Activated B cell treated with CpG ODN at 0.5 μM for 24 hours (primary cell): ENCODE data around the gene MED1. TPM values are rescaled to one million over a fixed set of nuclear protein-coding genes. Genes with fewer than 3 reads are reported as not detected.

Experiments
- ATAC-seq: fragments of 200-7000 bp; cut with Tn5 transposase; one replicate; pipeline ENCODE4 v1.10.0; 2021; ENCODE audit warnings: low read depth, mild to moderate bottlenecking, moderate library complexity
- CTCF ChIA-PET: fragments of 350-600 bp; sonication (Branson Sonifier 250); formaldehyde crosslinking; loops from one replicate; lab custom pipeline; 2021; ENCODE audit warnings: antibody characterized with exemption; lab: Charles Lee
- POLR2A ChIA-PET: fragments of 350-600 bp; sonication (Branson Sonifier 250); formaldehyde crosslinking; loops from one replicate; lab custom pipeline; 2021; ENCODE audit warnings: antibody characterized with exemption; lab: Charles Lee
- DNase-seq: peaks from one replicate; pipeline ENCODE4 v3.0.0; 2022
- H3K27ac Mint-ChIP-seq: one replicate; pipeline ENCODE4 v1.8.0; 2020; ENCODE audit warnings: mixed read lengths
- H3K27me3 Mint-ChIP-seq: one replicate; pipeline ENCODE4 v1.8.0; 2021; ENCODE audit warnings: mixed read lengths
- H3K36me3 Mint-ChIP-seq: one replicate; pipeline ENCODE4 v1.8.0; 2021; ENCODE audit warnings: low read depth, mixed read lengths
- H3K4me1 Mint-ChIP-seq: one replicate; pipeline ENCODE4 v1.8.0; 2021; ENCODE audit warnings: mixed read lengths
- H3K4me3 Mint-ChIP-seq: one replicate; pipeline ENCODE4 v1.8.0; 2020; ENCODE audit warnings: mild to moderate bottlenecking, mixed read lengths
- H3K9me3 Mint-ChIP-seq: one replicate; pipeline ENCODE4 v1.8.0; 2020; ENCODE audit warnings: mixed read lengths
- CTCF ChIP-seq: fragments of 200-600 bp; IDR thresholded peaks from one replicate; pipeline ENCODE4 v1.8.0; 2022; ENCODE audit warnings: antibody characterized with exemption, mild to moderate bottlenecking
- intact Hi-C: fragments of 100-400 bp; cut with micrococcal nuclease; formaldehyde crosslinking; loops from one replicate; pipeline ENCODE4 v1.15.1; 2024
- total RNA-seq: library from RNA; stranded (reverse); gene quantifications from 2 replicates; pipeline ENCODE4 v1.2.3, GENCODE V29; 2022

MED1 gene
- total RNA-seq, 1 donor from 2014 or later: 64.3 TPM

DNA sequence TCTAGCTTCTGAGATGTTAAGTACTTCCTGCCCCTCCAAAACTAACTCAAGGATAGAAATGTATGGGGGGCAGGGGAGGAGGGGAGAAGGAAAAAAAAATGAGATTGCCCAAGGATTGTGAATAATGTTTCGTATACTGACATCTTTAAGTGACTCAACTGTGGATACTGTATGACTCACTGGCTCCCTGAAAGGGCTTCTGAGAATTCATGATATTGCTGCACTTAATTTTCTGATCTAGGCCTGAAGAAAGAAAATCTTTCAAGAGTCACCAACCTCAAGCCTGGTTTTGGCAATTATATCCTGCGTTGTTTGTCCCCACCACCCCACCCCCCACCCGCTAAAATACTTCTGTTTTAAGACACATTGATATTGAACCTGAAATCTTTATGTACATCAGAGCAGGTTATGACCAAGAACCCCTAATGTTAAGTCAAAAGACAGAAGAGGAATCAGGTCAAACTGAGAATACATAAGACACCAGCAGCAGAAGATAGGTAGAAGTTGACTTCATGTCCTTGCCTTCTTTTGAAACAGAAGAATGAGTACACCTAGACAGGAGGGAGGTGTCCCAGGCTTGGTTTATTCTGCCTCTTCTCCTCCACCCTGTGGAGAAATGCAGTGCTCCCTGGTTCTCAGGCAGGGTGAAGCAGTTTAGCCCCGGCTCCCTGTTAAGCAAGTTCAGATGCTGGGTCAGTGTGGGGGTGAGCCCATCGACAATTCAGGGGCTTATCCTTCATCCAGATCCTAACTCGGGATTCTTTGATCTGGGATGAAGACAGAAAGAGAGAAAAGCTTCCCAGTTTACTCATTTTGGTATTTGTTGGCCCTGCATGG lies 46.3 kb downstream of the MED1 start:
- H3K27me3 Mint-ChIP-seq: no peaks in the 10 kb centered on the region
- H3K4me3 Mint-ChIP-seq: no peak overlapping the region
- ChIA-PET POLR2A (interaction anchor here (0.5 to 0.7 kb wide), 5 partner anchors 10 to 97 kb away, joined by 3 to 5 read pairs (median 3); no protein-coding TSS in a partner anchor), CTCF (no interaction called here)
- no peak for TF ChIP-seq CTCF
- intact Hi-C loops: loop anchor here (5.0 kb wide), 3 partner anchors 97 to 537 kb away; no protein-coding TSS in a partner anchor
- ATAC-seq: no peak
- no peak for DNase-seq
- peaks cover 41% of the 10 kb centered on the region for H3K36me3 Mint-ChIP-seq
- peak overlapping the region; percentile 16 for H3K27ac Mint-ChIP-seq
- no peaks in the 10 kb centered on the region for H3K9me3 Mint-ChIP-seq
- H3K4me1 Mint-ChIP-seq: peaks cover 17% of the 10 kb centered on the region

- peaks cover 24% of the 10 kb centered on the region for H3K36me3 Mint-ChIP-seq
- ChIA-PET CTCF (interaction anchor here (0.7 kb wide), 1 partner anchor 230 kb away, joined by 3 read pairs; no protein-coding TSS in a partner anchor), POLR2A (interaction anchor here (0.5 to 2.5 kb wide), 4 partner anchors 48 to 153 kb away, joined by 4 to 21 read pairs (median 7); partner anchors contain the start of genes CDK12 and MED1)
- no peak for DNase-seq
- H3K4me3 Mint-ChIP-seq: peak overlapping the region; percentile 63
- no peak for TF ChIP-seq CTCF
- H3K4me1 Mint-ChIP-seq: peaks cover 20% of the 10 kb centered on the region
- H3K27me3 Mint-ChIP-seq: no peaks in the 10 kb centered on the region
- H3K9me3 Mint-ChIP-seq: no peaks in the 10 kb centered on the region
- intact Hi-C loops: loop anchor here (1.0 to 5.0 kb wide), 5 partner anchors 48 to 536 kb away; partner anchors contain the start of genes CDK12 and MED1
- no peak for ATAC-seq
- H3K27ac Mint-ChIP-seq: peak overlapping the region; percentile 76
These were observed 48.0 kb downstream of the MED1 start for GRCh38 chr17:39402890-39403605.

DNA sequence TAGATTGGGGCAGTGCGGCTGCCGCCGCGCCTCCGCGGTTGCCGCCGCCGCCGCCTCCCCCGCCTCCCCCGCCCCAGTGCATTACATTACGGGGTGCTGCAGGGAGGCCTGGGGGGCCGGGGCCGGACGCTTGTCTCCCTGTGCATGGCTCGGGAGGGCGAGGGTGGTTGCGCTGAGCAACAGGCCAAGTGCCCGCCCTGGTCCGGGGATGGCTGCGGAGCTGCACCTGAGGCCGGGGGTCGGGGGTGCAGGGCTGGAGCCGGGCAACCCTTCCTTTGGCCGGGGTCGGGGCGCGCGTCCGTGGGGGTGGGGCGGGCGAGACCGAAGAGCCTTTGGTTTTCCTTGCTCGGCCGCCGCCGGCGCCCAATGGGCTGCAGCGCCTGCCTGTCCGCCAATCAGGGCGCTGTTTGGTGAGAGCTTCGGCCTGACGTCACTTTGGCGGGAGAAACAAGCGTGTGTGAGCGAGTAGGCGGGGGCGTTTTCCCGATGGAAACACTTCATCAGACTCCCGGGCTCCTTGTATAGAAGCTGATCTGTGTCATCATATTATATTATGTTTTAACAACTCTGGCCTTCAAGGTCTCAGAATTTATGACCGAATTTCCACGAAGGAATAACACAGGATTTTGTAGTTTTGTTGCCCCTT lies 48.7 kb downstream of the MED1 start:
- CTCF ChIA-PET: interaction anchor here (0.7 kb wide), 1 partner anchor 231 kb away, joined by 3 read pairs; no protein-coding TSS in a partner anchor
- Mint-ChIP-seq H3K4me1 (peaks cover 20% of the 10 kb centered on the region), H3K36me3 (peaks cover 17% of the 10 kb centered on the region), H3K27ac (peak overlapping the region; percentile 96), H3K9me3 (no peaks in the 10 kb centered on the region), H3K27me3 (no peaks in the 10 kb centered on the region), H3K4me3 (peak overlapping the region; percentile 98)
- ATAC-seq: peak; percentile 71
- DNase-seq: peak; percentile 80
- no peak for TF ChIP-seq CTCF
- POLR2A ChIA-PET: interaction anchor here (0.5 to 2.5 kb wide), 11 partner anchors 14 to 533 kb away, joined by 3 to 21 read pairs (median 4); partner anchors contain the start of genes CDK12, LASP1, MED1 and RPL19
- intact Hi-C loops: loop anchor here (1.0 to 5.0 kb wide), 5 partner anchors 48 to 535 kb away; partner anchors contain the start of genes CDK12 and MED1

- Mint-ChIP-seq H3K4me3 (peak within 1 kb of the TSS; percentile 98), H3K9me3 (no peaks in the 10 kb centered on the region), H3K4me1 (peaks cover 20% of the 10 kb centered on the region), H3K27me3 (no peaks in the 10 kb centered on the region), H3K36me3 (peaks cover 17% of the 10 kb centered on the region), H3K27ac (peak within 1 kb of the TSS; percentile 96)
- TF ChIP-seq CTCF: no peak
- ATAC-seq (peak; percentile 76), DNase-seq (peak; percentile 85)
- intact Hi-C loops: loop anchor here (1.0 to 5.0 kb wide), 6 partner anchors 49 to 534 kb away; partner anchors contain the start of genes CDK12, MED1 and RPL19
- POLR2A ChIA-PET: interaction anchor here (0.6 to 2.5 kb wide), 16 partner anchors 11 to 590 kb away, joined by 3 to 21 read pairs (median 6); partner anchors contain the start of genes CDK12, LASP1, MED1 and RPL19
- CTCF ChIA-PET: no interaction called here
These were observed 49.4 kb downstream of the MED1 start, which contains the start of gene FBXL20 for GRCh38 chr17:39401412-39402243. Gene FBXL20 (minus strand): TSS chr17:39401626. CDS start chr17:39401402, 224 bp downstream.
